T-cell (primary cell): ENCODE measurements around the gene POPDC3. TPM values are rescaled to one million over a fixed set of nuclear protein-coding genes. Genes with fewer than 3 reads are reported as not detected.

Experiments
- ATAC-seq, 4 experiments: fragments of 200-7000 bp in 3 of 4; fragments of 150-1000 bp in 1 of 4; cut with Tn5 transposase; replicated peaks in 1 of 4; 1 replicate in 3 of 4; 2 replicates in 1 of 4; pipeline ENCODE4 v1.10.0; 2021; ENCODE audit warnings: moderate library complexity in 3 of 4, mild to moderate bottlenecking in 2 of 4, moderate number of reproducible peaks in 1 of 4
- CTCF ChIA-PET, 2 donors: fragments of 300-600 bp; sonication (Branson Sonifier 250); formaldehyde crosslinking; loops; one replicate each; lab custom pipeline; 2022; ENCODE audit warnings: antibody characterized with exemption in 2 of 2; lab: Charles Lee
- POLR2A ChIA-PET, 2 donors: fragments of 300-600 bp; sonication (Branson Sonifier 250); formaldehyde crosslinking; loops; one replicate each; lab custom pipeline; 2022; ENCODE audit warnings: antibody characterized with exemption in 2 of 2; lab: Charles Lee
- DNase-seq, 35 experiments: peaks; one replicate each; pipeline versions ENCODE4 v3.0.0 to v3.0.0-alpha.2; 2013 to 2023
- H3K27ac ChIP-seq: one replicate; pipeline ENCODE4 v1.5.1; 2013; ENCODE audit warnings: low read length
- H3K27me3 ChIP-seq, 2 experiments: replicated peaks in 1 of 2; 1 replicate in 1 of 2; 2 replicates in 1 of 2; pipeline versions ENCODE4 v1.6.1 to v1.7.0; 2013; ENCODE audit warnings: low read length in 1 of 2, mixed read lengths in 1 of 2; ENCODE audit not compliant: control insufficient read depth in 2 of 2, insufficient read depth in 2 of 2; ENCODE audit errors: extremely low read depth in 1 of 2
- H3K36me3 ChIP-seq, 2 donors: 1 replicate in 1 of 2; 2 replicates in 1 of 2; pipeline versions ENCODE4 v1.6.1 to v1.7.0; 2013; ENCODE audit warnings: low read length in 1 of 2; ENCODE audit not compliant: control insufficient read depth in 2 of 2, insufficient read depth in 1 of 2; ENCODE audit errors: extremely low read depth in 1 of 2
- H3K4me1 ChIP-seq, 2 experiments: 1 replicate in 1 of 2; 2 replicates in 1 of 2; pipeline versions ENCODE4 v1.6.1 to v1.7.0; 2013; ENCODE audit warnings: low read length in 2 of 2, mixed read lengths in 1 of 2; ENCODE audit not compliant: insufficient read depth in 2 of 2, control insufficient read depth in 1 of 2; ENCODE audit errors: extremely low read depth in 1 of 2
- H3K4me3 ChIP-seq, 2 donors: 1 replicate in 1 of 2; 2 replicates in 1 of 2; pipeline versions ENCODE4 v1.5.1 to v1.7.0; 2013; ENCODE audit warnings: mild to moderate bottlenecking in 2 of 2, low read length in 1 of 2, moderate library complexity in 1 of 2; ENCODE audit not compliant: control insufficient read depth in 1 of 2; ENCODE audit errors: extremely low read depth in 1 of 2
- H3K9me3 ChIP-seq: 2 replicates; pipeline ENCODE4 v1.7.0; 2013
- H3K27ac Mint-ChIP-seq, 2 donors: one replicate each; pipeline ENCODE4 v1.8.0; 2020 to 2021; ENCODE audit warnings: mild to moderate bottlenecking in 2 of 2, mixed read lengths in 2 of 2
- H3K27me3 Mint-ChIP-seq, 2 donors: one replicate each; pipeline ENCODE4 v1.8.0; 2021 to 2022; ENCODE audit warnings: mixed read lengths in 2 of 2
- H3K36me3 Mint-ChIP-seq: one replicate; pipeline ENCODE4 v1.8.0; 2021; ENCODE audit warnings: mixed read lengths
- H3K4me1 Mint-ChIP-seq, 3 donors: one replicate each; pipeline ENCODE4 v1.8.0; 2020 to 2022; ENCODE audit warnings: mixed read lengths in 3 of 3, mild to moderate bottlenecking in 1 of 3
- H3K4me3 Mint-ChIP-seq, 3 donors: one replicate each; pipeline ENCODE4 v1.8.0; 2020 to 2022; ENCODE audit warnings: mild to moderate bottlenecking in 3 of 3, mixed read lengths in 3 of 3, moderate library complexity in 3 of 3
- H3K9me3 Mint-ChIP-seq, 3 donors: one replicate each; pipeline ENCODE4 v1.8.0; 2020 to 2022; ENCODE audit warnings: mixed read lengths in 3 of 3
- WGBS: methylation state at CpG from one replicate; pipeline ENCODE4 v1.1.5; 2013; ENCODE audit warnings: missing lambda C conversion rate; ENCODE audit not compliant: insufficient coverage; 5-methylcytosine and 5-hydroxymethylcytosine counted together
- total RNA-seq, 35 experiments: library from RNA in 6 of 35; stranded (reverse) in 6 of 35; fragments of 120-200 nt in 1 of 35; gene quantifications; one replicate each; pipeline versions ENCODE4 v1.2.1 to v1.2.4 and lab custom pipeline; 2013 to 2026

Gene POPDC3
- total RNA-seq, 5 donors from 2014 or later (not counting 1 experiment from before 2014, with no cell fraction given), result not detected

DNA sequence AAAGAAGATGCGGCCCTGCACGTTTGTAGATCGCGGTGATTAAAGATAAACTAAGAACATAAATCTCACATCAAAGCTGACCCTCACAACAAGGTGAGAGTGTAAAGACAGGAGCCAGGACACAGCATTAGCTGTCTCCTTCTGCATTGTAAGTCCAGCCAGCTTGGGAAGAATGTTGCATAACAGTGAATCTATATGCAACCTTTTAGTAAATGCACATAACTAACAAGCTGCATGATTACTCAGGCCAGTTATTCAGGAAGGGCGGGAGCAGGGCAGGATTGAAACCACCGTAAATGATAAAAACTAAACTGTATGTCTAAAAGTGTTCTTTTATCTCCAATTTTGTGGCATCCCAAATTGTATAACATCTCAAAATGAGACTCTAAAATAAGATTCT lies 57.1 kb downstream of the POPDC3 start:
- ATAC-seq, result no peak
- no peaks in the 10 kb centered on the region for H3K9me3 ChIP-seq
- ChIA-PET CTCF (no interaction called here), POLR2A (no interaction called here)
- peaks cover 0 to 9% of the 10 kb centered on the region in 2 experiments for H3K27me3 ChIP-seq
- DNase-seq, result no peak
- H3K27me3 Mint-ChIP-seq, result peaks cover 3 to 9% of the 10 kb centered on the region in 2 donors
- no peaks in the 10 kb centered on the region for H3K36me3 ChIP-seq
- H3K36me3 Mint-ChIP-seq, result no peaks in the 10 kb centered on the region
- no peak overlapping the region for H3K27ac ChIP-seq
- no peaks in the 10 kb centered on the region for H3K4me1 ChIP-seq
- WGBS, result 80% methylated on average over 1 of the region's 6 CpGs
- no peaks in the 10 kb centered on the region for H3K4me1 Mint-ChIP-seq
- no peak overlapping the region for H3K27ac Mint-ChIP-seq
- H3K4me3 Mint-ChIP-seq, result no peak overlapping the region
- no peak overlapping the region for H3K4me3 ChIP-seq
- H3K9me3 Mint-ChIP-seq, result no peaks in the 10 kb centered on the region

DNA sequence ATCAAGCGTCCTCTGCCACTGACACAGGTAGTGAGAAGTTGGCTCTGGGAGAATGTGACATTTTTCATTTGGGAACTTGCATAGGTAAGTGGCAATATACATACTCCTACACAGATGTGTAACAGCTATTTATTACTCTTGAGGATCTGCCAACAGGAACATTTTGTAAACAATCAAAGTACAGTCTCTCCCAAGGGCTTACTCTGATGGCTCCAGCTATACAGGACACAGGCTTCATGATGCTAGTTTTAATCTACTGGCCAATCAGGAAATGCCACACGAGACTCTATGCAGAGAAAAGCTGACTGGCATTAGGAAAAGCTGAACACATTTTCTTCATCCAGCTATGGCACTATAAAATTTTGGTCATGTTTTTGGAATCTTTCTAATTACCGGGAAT lies 57.8 kb downstream of the POPDC3 start:
- no CpG with 5 or more reads among the region's 3 CpGs for WGBS
- Mint-ChIP-seq H3K9me3 (no peaks in the 10 kb centered on the region), H3K27ac (no peak overlapping the region), H3K27me3 (peaks cover 3 to 13% of the 10 kb centered on the region in 2 donors), H3K36me3 (no peaks in the 10 kb centered on the region), H3K4me1 (no peaks in the 10 kb centered on the region), H3K4me3 (no peak overlapping the region)
- no peaks in the 10 kb centered on the region for H3K36me3 ChIP-seq
- DNase-seq (no peak), ATAC-seq (no peak)
- ChIA-PET CTCF (no interaction called here), POLR2A (no interaction called here)
- no peak overlapping the region for H3K4me3 ChIP-seq
- peaks cover 0 to 8% of the 10 kb centered on the region in 2 experiments for H3K27me3 ChIP-seq
- H3K9me3 ChIP-seq, result no peaks in the 10 kb centered on the region
- no peak overlapping the region for H3K27ac ChIP-seq
- no peaks in the 10 kb centered on the region for H3K4me1 ChIP-seq

GRCh38 chr6:105120570-105120969 lies 59.2 kb downstream of the POPDC3 start:
- CTCF ChIA-PET, result no interaction called here
- Mint-ChIP-seq H3K36me3 (no peaks in the 10 kb centered on the region), H3K4me3 (no peak overlapping the region), H3K27me3 (peaks cover 5 to 17% of the 10 kb centered on the region in 2 donors), H3K4me1 (no peaks in the 10 kb centered on the region), H3K27ac (no peak overlapping the region), H3K9me3 (no peaks in the 10 kb centered on the region)
- DNase-seq (no peak), ATAC-seq (no peak)
- H3K27ac ChIP-seq, result no peak overlapping the region
- H3K36me3 ChIP-seq, result no peaks in the 10 kb centered on the region
- no peak overlapping the region for H3K4me3 ChIP-seq
- H3K4me1 ChIP-seq, result no peaks in the 10 kb centered on the region
- no peaks in the 10 kb centered on the region for H3K9me3 ChIP-seq
- POLR2A ChIA-PET, result no interaction called here
- 86% methylated on average over 3 of the region's 5 CpGs for WGBS
- peaks cover 0 to 8% of the 10 kb centered on the region in 2 experiments for H3K27me3 ChIP-seq

- Mint-ChIP-seq H3K4me3 (no peak overlapping the region), H3K27ac (no peak overlapping the region), H3K36me3 (no peaks in the 10 kb centered on the region), H3K9me3 (no peaks in the 10 kb centered on the region), H3K27me3 (peaks cover 8 to 9% of the 10 kb centered on the region in 2 donors), H3K4me1 (no peaks in the 10 kb centered on the region)
- H3K9me3 ChIP-seq, result no peaks in the 10 kb centered on the region
- H3K27ac ChIP-seq, result no peak overlapping the region
- ChIA-PET CTCF (interaction anchor here in 1 of 2 donors (0.6 kb wide), 1 partner anchor 21 kb away, joined by 10 read pairs; no protein-coding TSS in a partner anchor), POLR2A (no interaction called here)
- no peak overlapping the region for H3K4me3 ChIP-seq
- DNase-seq (no peak), ATAC-seq (no peak)
- no peaks in the 10 kb centered on the region for H3K36me3 ChIP-seq
- peaks cover 0 to 16% of the 10 kb centered on the region in 2 experiments for H3K27me3 ChIP-seq
- 83% methylated on average over 4 of the region's 5 CpGs for WGBS
- H3K4me1 ChIP-seq, result no peaks in the 10 kb centered on the region
Measured at GRCh38 chr6:105116150-105116549, 63.7 kb downstream of the POPDC3 start.

DNA sequence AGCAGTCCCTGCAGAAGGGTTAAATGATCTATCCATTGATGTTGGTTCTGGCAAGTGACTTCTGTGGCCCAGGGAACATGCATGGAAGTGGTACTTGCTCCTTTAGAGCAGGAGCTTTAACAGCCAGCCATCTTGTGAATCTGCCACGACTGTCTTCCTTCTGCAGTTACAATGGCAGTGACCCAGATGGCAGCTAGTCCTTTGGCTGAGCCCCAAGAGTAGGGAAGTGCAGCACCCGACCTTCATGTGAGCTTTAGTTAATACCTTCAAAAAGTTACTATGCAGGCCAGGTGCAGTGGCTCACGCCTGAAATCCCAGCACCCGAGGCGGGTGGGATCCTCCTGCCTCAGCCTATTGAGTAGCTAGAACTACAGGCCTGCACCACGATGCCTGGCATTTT lies 66.4 kb downstream of the POPDC3 start:
- ChIA-PET CTCF (interaction anchor here in 1 of 2 donors (1.0 kb wide), 1 partner anchor 26 kb away, joined by 7 read pairs; no protein-coding TSS in a partner anchor), POLR2A (no interaction called here)
- no peaks in the 10 kb centered on the region for H3K4me1 ChIP-seq
- H3K4me3 ChIP-seq, result no peak overlapping the region
- H3K9me3 ChIP-seq, result no peaks in the 10 kb centered on the region
- no peak for DNase-seq
- peaks cover 0 to 13% of the 10 kb centered on the region in 2 experiments for H3K27me3 ChIP-seq
- H3K4me1 Mint-ChIP-seq, result no peaks in the 10 kb centered on the region
- no peak overlapping the region for H3K27ac Mint-ChIP-seq
- whole genome bisulfite sequencing, result 77% methylated on average over 5 of the region's 6 CpGs
- no peak overlapping the region for H3K4me3 Mint-ChIP-seq
- H3K36me3 Mint-ChIP-seq, result no peaks in the 10 kb centered on the region
- H3K27ac ChIP-seq, result no peak overlapping the region
- no peak for ATAC-seq
- no peaks in the 10 kb centered on the region for H3K36me3 ChIP-seq
- H3K27me3 Mint-ChIP-seq, result peaks cover 8 to 12% of the 10 kb centered on the region in 2 donors
- H3K9me3 Mint-ChIP-seq, result no peaks in the 10 kb centered on the region

- Histone ChIP-seq H3K36me3 (no peaks in the 10 kb centered on the region), H3K4me3 (no peak overlapping the region), H3K4me1 (no peaks in the 10 kb centered on the region), H3K27me3 (peaks cover 0 to 11% of the 10 kb centered on the region in 2 experiments), H3K27ac (no peak overlapping the region), H3K9me3 (no peaks in the 10 kb centered on the region)
- no CpG with 5 or more reads among the region's 1 CpG for WGBS
- ChIA-PET CTCF (interaction anchor here (0.8 to 1.0 kb wide), 2 partner anchors 25 kb away, joined by 3 to 7 read pairs; no protein-coding TSS in a partner anchor), POLR2A (interaction anchor here in 1 of 2 donors (0.6 kb wide), 1 partner anchor 9 kb away, joined by 3 read pairs; no protein-coding TSS in a partner anchor)
- H3K27me3 Mint-ChIP-seq, result peaks cover 13 to 17% of the 10 kb centered on the region in 2 donors
- H3K4me1 Mint-ChIP-seq, result no peaks in the 10 kb centered on the region
- ATAC-seq (no peak), DNase-seq (no peak)
- H3K4me3 Mint-ChIP-seq, result no peak overlapping the region
- H3K27ac Mint-ChIP-seq, result no peak overlapping the region
- H3K9me3 Mint-ChIP-seq, result no peaks in the 10 kb centered on the region
- no peaks in the 10 kb centered on the region for H3K36me3 Mint-ChIP-seq
Measured at GRCh38 chr6:105112577-105112976, 67.2 kb downstream of the POPDC3 start.
